GM12875 (cell line): Measurements from ENCODE around the gene AKAP13.

Source experiments
- H3K4me3 ChIP-seq: one replicate; pipeline ENCODE4 v1.5.1; 2011; ENCODE audit warnings: low read depth, low read length, control low read depth
- TF ChIP-seq, protein P1 (sequence below): IDR thresholded peaks from 2 replicates; pipeline ENCODE4 v1.5.1; 2011; ENCODE audit warnings: low read depth, mild to moderate bottlenecking, control low read depth, inconsistent platforms, low read length, moderate library complexity, borderline replicate concordance; ENCODE audit not compliant: insufficient read depth

Gene AKAP13

DNA sequence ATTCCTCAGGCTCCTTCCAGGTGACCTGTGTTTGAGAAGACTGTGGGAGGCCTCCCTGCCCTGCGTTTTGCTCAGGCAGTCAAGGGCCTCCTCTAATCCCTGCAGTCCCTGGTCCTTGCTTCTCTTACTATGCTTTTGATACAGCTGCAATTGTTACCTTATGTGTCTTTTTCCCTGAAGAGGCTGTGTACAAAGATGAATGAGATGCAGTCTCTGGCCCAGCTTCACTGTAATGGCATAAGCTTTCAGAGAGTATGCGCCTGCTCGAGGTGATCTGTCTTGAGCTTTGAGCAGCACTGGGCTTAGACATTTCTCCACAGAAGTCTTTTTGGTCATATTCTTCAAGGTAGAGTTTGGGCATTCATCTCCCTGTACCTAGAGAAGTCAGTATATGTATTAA, 129.6 kb downstream of the AKAP13 start:
- no peak overlapping the region for H3K4me3 ChIP-seq
- TF ChIP-seq, protein P1, sequence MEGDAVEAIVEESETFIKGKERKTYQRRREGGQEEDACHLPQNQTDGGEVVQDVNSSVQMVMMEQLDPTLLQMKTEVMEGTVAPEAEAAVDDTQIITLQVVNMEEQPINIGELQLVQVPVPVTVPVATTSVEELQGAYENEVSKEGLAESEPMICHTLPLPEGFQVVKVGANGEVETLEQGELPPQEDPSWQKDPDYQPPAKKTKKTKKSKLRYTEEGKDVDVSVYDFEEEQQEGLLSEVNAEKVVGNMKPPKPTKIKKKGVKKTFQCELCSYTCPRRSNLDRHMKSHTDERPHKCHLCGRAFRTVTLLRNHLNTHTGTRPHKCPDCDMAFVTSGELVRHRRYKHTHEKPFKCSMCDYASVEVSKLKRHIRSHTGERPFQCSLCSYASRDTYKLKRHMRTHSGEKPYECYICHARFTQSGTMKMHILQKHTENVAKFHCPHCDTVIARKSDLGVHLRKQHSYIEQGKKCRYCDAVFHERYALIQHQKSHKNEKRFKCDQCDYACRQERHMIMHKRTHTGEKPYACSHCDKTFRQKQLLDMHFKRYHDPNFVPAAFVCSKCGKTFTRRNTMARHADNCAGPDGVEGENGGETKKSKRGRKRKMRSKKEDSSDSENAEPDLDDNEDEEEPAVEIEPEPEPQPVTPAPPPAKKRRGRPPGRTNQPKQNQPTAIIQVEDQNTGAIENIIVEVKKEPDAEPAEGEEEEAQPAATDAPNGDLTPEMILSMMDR = no peak

DNA sequence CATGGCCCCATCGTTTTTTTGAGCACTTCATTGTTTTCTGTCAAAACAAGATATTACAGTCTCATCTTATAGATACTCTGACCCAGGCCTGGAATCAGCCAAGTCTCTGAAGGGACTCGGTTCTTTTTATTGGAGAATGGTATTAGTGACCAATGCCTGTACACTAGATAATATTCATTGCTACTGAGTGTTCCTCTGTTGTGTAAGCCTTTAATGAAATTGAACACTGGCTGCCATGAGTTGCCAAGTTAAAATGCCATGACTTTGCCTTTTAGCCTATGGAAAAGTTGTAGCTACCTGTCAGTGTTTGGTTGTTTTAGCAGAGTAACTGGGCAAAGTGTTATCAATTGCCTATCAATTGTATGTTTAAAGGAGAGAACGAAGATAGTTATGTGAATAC, 134.0 kb downstream of the AKAP13 start:
- TF ChIP-seq, protein P1 = no peak
- H3K4me3 ChIP-seq = no peak overlapping the region

DNA sequence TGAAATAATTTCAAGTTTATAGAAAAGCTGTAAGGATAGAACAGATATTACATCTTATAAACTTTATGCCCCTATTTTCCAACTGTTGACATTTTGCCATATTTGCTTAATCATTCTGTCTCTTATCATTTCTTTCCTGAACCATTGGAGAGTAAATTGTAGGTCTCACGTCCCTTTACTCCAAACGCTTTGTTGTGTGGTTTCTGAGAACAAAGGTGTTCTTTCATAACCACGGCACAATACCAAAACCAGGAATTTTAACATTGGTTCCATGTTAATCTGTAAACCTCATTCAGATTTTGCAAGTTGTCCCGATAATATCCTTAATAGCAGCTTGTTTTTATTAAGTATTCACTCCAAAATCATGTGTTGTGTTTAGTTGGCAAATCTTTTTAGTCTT, 134.8 kb downstream of the AKAP13 start:
- TF ChIP-seq, protein P1 = no peak
- no peak overlapping the region for H3K4me3 ChIP-seq

DNA sequence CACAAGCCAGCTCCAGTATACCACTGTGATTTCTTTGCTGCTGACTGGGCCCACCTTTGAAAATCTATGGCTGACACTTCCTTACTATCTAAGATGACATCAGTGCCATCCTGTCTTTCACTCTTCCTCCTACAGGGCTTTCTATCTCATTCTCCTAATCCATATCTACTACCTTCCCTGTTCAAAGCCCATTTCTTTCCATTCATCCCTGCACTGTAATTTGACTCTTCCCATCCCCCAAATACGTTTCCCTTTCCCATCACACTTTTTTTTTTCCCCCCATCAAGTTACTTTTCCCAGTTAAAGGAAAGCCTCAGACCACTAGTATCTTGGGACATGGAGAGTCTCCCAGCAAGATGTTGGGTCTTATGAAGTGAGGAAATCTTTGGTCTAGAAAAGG, 136.7 kb downstream of the AKAP13 start:
- TF ChIP-seq, protein P1 = no peak

DNA sequence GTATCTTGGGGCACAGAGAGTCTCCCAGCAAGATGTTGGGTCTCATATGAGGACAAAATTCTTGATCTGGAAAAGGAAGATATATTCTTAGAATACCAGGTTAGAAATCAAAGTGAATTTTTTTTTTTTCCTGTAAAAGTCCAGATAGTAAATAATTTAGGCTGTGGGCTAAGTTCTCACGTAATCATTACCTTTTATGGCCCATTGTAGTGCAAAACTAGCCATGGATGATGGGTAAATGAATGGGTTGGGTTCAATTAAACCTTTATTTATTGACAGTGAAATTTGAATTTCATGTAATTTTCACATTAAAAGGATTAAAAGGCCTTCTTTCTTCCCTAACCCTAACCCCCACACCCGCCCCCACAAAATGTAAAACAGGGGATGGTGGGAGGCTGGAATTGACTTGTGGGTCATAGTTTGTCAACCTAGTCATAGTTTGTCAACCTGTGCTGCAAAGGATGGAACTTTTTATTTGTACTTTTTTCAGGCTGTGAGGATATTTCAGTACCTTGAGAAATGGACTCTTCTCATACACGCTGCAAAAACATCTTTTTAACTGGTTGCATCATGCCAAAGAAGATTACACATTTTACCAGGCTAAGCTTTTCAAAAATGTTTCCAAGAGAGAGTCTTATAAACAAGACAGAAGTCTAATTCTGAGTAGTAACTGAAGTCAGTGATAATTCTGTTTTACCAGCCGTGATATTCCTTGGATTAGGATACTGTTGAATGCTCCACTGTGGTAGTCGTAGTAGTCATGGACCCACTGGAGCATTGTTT, 138.8 kb downstream of the AKAP13 start:
- H3K4me3 ChIP-seq = no peak overlapping the region
- TF ChIP-seq, protein P1 = no peak

More for the DNA sequence above, 136.7 kb downstream of the AKAP13 start:
- no peak overlapping the region for H3K4me3 ChIP-seq

DNA sequence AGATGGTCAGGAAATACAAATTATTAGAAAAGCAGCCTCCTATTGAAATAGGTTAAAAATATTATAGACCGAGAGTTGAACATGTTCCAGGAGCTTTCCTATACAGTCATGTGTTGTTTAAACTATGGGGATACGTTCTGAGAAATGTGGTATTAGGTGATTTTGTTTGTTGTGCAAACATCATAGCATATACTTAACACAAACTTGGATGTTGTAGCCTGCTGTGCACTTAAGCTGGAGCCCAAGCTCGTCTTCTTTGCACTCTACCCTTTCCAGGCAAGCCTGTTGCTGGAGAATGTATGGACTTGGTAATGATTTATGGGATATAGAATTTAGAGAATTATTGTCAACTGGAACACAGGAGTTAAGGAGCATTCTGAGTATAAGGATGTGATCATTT, 140.2 kb downstream of the AKAP13 start:
- TF ChIP-seq, protein P1 = no peak
- no peak overlapping the region for H3K4me3 ChIP-seq

DNA sequence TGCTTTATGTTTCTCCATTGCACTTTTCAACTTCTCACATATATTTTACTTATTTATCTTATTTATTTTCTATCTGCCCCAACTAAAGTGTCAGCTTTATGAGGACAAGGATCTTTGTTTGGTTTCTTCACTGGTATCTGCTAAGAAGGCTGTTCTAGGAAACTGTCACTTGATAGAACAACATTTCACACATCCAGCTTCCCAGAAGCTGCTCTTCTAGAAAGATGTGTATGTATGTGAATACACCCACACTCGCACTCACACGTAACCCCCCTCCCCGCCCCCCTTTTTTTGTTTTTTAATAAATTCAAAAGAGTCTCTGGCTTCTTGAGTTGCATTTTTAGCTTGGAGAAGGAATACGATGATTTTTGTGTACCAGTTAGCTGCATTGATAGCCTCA, 143.1 kb downstream of the AKAP13 start:
- TF ChIP-seq, protein P1 = no peak
- H3K4me3 ChIP-seq = no peak overlapping the region
